ENCODE results near the gene RBCK1.
A peak's percentile ranks its signal among the peaks of the same experiment; 100 is the strongest.

Gene RBCK1

DNA sequence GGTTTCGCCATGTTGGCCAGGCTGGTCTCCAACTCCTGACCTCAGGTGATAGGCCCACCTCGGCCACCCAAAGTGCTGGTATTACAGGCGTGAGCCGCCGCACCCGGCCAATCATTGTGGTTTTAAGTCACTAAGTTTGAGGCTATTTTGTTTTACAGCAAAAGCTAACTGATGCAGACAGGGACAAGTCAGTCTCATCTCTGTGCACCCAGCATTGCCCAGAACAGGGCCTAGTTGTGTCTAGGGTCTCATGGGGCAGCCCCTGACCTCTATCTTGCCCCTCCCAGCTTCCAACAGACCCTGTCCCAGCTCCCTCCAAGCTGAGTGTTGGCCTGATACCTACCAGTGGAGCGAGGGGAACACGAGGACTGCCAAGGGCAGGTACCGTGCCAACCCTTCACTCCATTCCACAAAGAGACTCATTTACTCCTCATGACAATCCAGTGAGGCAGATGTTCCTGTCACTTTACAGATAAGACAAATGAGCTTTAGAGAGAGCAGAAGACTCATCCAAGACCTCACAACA, 8.9 kb upstream of the RBCK1 start:
- no peak for DNase-seq (ENCODE audit: low read depth in 3 of 3)

DNA sequence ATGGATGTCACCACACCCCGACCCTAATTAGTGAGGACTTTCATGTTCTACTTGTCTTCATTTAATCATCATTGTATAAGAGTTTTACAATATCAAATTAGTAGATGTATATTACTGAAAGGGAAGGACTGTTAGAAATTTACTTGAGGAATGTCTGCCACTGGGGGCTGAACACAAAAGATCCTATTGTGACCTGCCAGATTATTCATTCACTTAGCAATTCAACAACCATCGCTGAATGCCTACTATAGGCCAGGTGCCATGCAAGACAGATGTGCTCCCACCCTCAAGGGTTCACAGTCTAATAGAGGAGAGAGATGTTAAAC, 8.0 kb upstream of the RBCK1 start:
- DNase-seq (ENCODE audit: low read depth in 3 of 3) = no peak

DNA sequence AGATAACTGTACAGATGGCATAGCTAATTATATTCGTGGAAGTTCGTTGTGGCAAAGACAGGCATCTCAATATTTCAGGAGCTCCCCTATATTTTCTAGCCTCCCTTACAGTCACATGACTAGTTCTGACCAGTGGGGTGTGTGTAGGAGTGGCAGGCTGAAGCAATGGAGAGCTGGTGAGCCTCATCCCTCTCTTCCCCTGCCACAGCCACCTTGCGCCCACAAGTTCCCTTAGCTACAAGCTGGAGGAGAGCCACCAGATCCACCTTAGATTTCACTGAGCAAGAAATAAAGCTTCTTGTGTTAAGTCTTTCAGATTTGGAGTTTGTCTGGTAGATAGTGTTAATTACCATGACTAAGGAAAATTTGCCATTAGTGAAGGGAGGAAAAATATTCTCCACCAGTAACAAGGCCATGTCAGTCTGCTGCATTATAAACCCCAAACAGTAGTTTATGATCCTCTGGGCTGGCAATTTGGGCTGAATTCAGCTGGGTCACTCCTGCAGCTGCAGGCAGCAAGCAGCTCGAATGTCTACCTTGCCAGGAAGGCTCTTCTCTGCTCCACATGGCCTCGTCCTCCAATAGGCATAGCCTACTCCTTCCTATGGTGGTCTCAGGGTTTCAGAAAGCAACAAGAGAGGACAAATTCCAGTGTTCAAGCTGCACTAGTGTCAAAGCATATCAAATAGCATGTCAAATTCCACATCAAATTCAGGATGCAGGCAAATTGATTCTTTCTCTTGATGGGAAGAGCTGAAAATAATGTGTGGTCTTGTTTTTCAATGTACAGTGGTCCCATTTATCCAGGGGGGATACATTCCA, 7.4 kb upstream of the RBCK1 start:
- no peak for DNase-seq (ENCODE audit: low read depth in 3 of 3)

DNA sequence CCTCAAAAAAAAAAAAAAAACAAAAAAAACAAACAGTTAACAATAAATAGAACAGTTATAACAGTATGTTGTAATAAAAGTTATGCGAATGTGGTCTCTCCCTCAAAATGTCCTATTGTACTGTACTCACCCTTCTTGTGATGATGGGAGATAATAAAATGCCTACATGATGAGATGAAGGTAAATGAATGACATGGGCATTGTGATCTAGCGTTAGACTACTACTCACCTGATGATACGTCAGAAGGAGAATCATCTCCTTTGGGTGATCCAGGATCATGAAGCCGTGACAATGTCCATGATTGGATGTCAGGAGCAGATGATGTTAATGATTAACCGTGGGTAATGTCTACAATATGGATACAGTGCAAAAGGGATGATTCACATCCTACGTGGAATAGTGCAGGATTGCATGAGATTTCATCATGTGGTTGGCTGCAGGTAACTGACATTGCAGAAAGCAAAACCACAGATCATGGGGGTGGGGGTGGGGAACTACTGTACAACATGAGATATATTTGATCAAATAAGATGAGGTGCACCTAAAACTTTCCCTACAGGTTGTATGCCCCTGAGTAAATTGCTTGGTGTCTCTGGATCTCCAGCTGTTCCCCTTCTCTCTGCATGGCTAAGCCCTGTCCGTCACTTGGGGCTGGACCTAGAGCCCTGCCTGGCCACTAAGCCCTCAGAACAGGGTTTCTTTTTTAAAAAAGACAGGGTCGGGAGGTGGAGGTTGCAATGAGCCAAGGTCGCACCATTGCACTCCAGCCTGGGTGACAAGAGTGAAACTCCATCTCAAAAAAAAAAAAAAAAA, 6.2 kb upstream of the RBCK1 start:
- DNase-seq (ENCODE audit: low read depth in 3 of 3) = no peak

DNA sequence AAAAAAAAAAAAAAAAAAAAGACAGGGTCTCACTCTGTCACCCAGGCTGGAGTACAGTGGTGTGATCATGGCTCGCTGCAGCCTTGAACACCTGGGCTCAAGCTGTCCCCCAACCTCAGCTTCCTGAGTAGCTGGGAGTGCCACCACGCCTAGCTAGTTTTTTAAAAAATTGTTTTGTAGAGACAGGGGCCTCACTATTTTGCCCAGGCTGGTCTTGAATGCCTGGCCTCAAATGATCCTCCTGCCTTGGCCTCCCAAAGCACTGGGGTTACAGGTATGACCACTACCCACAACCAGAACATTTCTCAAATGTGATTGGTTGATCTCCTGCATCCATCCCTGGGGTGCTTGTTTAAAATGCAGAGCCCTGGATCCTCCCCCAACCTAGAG, 5.6 kb upstream of the RBCK1 start:
- DNase-seq (ENCODE audit: low read depth in 3 of 3) = no peak

DNA sequence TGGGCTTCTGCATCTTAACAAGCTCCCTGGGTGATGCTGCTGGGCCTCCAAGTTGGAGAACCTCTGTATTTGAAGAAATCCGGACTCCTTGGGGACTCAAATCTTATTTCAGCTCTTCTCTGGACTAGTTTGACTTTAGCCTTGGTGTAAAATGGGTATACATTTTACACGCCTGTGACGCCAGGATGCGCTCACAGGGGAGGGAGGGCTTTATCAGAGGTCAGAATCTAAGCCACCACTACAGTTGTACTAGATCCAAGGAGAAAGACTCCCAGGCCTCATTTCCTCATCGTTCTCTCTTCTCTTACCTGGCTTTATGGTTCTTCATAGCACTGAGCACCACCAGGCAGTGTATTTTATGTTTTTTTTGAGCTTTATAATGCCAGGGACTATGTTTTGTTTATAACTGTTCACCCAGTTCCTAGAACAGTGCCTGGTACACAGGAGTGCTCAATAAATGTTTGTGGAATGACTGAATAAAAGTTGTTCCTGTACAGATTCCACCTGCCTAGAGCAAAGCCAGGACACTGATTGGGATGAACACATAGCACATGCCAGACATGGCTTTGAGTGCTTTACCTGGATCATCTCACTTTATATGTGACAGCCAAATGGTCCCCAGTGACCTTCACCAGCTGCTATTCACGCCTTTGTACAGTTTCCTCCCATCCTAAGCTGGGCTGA, 5.1 kb upstream of the RBCK1 start:
- no peak for DNase-seq (ENCODE audit: low read depth in 3 of 3)

DNA sequence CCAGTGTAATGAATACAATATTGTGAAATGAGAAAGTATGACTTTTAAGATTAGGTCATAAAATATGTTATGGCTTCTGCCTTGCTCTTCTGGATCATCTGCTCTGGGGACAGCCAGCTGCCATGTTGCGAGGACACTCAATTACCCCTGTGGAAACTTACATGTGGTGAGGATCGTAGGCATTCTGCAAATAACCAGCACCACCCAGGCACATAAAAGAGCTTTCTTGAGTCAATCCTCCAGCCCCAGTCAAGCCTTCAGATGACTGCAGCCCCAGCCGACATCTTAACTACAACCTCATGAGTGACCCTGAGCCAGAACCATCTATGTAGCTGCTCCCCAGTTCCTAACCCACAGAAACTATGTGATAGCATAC, 4.5 kb upstream of the RBCK1 start:
- no peak for DNase-seq (ENCODE audit: low read depth in 3 of 3)

DNA sequence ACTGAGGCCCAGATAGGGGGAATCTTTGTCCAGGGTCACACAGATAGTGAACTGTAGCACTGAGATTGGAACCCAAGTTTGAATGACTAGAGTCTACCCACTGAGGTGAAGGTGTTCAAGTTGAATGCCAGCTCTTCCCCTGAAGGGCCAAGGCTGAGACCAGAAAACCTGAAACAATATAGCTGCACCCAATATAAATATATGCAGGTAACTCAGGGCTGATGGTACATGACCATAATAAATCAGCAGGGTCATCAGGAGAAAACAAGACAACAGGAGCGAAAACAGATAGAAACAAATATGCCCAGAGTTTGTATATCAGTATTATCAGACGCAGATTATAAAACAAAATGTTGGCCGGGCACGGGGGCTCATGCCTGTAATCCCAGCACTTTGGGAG, 4.0 kb upstream of the RBCK1 start:
- DNase-seq (ENCODE audit: low read depth in 3 of 3) = no peak

DNA sequence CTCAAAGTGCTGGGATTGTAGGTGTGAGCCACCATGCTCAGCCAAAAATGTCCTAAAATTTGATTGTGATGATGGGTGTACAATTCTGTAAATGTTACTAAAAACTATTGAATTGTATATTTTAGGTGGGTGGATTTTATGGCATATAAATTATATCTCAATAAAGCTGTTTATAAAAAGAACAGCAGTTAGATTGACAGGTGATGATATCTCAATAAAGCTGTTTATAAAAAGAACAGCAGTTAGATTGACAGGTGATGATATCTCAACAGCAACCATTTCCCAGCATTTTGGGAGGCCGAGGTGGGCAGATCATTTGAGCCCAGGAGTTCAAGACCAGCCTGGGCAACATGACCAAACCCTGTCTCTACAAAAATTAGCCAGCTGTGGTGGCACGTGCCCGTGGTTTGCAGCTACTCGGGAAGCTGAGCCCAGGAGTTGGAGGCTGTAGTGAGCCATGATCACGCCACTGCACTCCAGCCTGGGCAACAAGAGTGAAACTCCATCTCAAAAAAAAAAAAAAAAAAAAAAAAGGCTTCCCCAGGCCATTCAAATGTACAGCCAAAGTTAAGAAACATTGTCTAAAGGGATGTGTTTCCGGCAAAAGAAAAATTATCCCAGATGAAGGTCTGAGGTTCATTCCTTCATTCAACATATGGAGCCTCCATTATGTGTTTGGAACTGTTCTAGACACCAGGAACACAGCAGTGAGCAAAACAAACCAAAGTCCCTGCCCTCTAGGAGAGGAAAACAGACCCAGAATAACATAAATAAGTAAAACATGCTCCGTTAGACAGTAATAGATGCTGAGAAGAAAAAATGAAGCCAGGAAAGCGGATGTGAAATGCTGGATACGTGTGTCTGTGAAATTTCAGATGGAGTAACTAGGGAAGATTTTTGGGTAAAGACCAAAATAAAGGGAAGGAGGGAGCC, 1.6 kb upstream of the RBCK1 start:
- no peak for DNase-seq (ENCODE audit: low read depth in 3 of 3)

DNA sequence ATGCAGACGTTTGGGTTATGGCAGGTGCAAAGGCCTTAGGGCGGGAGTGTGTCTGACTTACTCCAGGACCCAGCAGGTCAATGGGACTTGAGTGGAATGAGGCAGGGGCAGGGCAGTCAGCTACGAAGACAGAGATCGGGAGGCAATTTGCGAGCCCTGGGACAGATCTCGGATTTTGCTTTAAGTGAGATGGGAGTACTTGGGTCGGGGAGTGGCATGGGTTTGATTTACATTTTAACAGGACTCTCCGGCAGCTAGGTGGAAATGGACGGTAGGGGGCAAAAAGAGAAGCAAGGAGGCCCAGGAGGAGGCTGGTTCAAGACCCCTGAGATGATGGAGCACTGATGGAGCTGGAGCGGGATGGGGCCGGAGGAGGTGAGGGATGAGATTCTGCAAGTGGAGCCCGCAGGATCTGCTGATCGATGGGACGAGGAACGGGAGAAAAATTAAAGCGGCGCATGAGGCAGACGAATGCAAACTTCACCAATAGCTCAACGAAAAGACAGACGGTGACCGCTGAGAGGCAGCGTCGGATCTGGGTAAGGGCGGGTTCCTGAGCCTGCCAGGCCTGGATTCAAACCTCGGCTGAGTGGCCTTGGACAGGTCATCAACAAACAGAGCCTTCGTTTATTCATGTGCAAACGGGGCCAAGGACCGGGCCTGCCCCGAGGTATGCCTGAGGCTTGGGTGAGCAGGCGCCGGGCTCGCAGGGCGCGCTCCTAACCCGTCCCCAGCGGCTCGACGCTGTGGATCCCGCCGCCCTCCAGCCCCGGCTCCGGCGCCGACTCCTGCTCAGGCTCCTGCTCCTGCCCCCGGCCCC, 756 bp upstream of the RBCK1 start:
- peak; percentile 33 to 69 (median 35) for DNase-seq (ENCODE audit: low read depth in 3 of 3)

DNA sequence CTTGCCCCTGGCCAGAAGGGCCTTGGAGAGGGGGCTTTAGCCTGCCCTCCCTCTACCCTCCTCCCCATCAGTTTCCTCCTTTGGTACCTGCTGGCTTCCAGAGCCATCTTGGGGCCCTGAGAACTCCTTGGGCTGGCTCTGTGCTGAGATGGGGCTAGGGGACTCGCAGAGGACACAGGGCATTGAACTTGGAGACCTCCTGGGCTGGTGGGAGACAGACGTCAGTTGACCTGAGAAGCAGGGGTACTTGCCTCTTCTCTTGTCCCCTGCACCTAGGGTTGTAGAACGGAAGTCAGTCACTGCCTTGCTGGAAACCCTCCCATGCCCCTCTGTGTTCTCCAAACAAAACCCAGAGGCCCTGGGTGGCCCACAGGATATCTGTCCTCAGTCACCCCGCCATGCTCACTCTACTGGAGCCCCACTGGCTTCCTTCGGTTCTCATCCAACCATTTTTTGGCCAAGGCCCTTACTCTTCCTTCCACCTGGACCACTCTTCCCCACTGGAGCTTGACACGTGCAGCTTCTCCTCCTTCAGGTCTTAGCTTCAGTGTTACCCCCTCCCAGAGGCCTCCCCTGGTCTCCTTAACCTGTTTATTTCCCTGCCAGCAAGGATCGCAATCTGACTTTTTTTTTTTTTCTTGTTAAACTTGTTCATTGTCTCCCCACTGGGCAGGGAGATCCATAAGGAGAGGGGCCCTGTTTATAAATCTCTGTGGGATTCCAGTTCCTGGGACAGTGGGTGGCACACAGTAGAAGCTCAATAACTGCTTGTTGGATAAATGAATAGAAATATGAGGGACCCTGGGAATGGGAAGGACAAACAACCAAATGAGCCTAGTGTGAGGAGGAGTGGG, 971 bp downstream of the RBCK1 start:
- DNase-seq (ENCODE audit: low read depth in 3 of 3) = peak in 1 of 3 experiments; percentile 24

DNA sequence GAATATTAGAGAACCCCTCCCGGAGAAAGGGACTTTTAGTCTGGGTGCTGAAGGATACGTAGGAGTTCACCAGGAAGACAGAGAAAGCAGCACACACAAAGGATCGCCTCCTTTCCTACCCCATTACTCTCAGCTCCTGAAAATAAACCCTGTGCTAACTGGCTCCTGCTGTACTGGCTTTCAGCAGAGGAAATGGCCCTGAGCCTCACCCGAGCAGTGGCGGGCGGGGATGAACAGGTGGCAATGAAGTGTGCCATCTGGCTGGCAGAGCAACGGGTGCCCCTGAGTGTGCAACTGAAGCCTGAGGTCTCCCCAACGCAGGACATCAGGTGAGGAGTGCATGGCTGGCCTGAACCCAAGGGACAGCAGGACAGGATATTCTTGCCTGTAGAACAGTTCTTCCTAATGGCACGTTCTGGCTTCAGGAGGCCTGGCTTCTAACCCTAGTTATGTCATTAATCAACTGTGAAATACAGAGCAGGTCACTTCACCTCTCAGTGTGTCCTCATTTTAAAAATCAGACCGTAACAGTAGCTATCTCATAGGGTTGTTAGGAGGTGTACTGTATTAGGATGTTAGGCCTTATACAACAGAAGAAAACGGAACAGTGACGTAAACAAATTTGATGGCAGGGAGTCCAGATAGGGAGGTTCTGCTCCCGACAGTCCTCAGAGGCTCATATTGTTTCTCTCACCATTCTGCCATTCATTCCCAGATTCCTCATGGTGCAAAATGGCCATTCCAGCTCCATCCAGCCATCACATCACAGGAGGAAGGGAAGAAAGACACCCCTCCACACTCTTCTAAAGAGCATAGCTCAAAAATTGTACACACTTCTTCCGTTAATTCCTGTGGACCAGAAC, 1.8 kb downstream of the RBCK1 start:
- DNase-seq (ENCODE audit: low read depth in 3 of 3) = no peak

DNA sequence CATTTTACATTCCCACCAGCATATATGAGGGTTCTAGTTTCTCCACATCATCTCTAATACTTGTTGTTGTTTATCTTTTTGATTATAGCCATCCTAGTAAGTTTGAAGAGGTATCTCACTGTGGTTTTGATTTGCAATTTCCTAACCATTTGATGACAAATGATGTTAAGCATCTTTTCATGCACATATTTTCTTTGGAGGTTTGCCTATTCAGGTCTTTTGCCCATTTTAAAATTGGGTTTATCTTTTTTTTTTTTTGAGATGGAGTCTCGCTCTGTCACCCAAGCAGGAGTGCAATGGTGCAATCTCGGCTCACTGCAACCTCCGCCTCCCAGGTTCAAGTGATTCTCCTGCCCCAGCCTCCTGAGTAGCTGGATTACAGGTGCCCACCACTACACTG, 4.0 kb downstream of the RBCK1 start:
- no peak for DNase-seq (ENCODE audit: low read depth in 3 of 3)

DNA sequence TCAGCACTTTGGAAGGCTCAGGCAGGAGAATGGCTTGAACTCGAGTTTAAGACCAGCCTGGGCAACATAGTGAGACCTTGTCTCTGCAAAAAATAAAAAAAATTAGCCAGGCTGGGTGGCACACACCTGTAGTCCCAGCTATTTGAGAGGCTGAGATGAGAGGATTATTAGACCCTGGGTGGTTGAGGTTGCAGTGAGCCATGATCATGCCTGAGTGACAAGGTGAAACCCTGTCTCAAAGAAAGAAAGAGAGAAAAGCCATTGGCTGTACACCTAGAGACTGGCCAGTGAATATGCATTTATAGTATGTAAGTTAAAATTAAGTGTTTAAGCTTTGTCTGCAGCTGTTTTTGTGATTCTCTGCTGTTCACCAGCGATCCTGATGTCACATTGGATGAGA, 6.1 kb downstream of the RBCK1 start:
- DNase-seq (ENCODE audit: low read depth in 3 of 3) = no peak

DNA sequence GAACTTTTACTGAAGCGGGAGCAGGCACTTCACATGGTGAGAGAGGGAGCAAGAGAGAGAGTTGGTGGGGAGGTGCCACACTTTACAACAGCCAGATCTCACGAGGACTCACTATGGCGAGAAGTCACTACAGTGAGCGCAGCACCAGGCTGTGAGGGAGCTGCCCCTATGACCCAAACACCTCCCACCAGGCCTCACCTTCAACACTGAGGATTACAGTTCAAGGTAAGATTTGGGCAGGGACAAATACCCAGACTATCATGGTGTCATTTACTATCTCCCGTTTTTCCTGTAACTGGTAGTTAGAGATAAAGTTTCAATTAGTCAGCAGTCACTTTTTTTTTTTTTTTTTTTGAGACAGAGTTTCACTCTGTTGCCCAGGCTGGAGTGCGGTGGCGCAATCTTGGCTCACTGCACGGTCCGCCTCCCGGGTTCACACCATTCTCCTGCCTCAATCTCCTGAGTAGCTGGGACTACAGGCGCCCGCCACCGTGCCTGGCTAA, 7.8 kb downstream of the RBCK1 start:
- DNase-seq (ENCODE audit: low read depth in 3 of 3) = no peak

DNA sequence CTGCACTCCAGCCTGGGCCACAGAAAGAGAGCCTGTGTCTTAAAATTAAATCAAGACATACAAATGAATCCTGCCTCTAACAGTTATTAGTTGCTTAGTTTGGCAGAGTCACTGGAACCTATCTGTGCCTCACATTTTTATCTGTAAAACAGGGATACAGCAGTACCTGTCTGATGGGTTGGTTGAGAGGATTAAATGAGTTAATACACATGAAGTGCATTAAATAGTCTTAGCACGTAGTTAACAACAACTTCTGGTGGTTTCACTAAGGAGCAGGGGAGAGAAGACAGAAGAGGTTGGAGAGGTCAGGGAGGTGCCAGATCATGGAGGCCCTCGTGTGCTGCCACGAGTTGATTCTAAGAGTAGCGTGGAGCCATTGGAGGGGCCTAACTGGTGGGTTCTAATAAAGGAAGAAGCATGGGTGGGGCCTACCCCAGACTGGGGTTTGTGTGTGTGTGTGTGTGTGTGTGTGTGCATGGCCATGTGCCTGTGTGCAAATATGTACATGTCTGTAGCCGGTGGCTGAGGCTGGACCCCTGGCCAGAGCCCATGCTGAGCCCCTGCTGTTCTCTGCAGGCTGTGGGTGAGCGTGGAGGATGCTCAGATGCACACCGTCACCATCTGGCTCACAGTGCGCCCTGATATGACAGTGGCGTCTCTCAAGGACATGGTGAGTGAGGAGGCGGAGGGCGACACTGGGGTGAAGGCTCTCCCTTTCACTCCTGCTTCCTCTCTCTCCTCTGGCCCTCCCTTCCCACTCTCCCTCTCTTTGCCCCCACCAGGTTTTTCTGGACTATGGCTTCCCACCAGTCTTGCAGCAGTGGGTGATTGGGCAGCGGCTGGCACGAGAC, 9.1 kb downstream of the RBCK1 start:
- DNase-seq (ENCODE audit: low read depth in 3 of 3) = no peak

DNA sequence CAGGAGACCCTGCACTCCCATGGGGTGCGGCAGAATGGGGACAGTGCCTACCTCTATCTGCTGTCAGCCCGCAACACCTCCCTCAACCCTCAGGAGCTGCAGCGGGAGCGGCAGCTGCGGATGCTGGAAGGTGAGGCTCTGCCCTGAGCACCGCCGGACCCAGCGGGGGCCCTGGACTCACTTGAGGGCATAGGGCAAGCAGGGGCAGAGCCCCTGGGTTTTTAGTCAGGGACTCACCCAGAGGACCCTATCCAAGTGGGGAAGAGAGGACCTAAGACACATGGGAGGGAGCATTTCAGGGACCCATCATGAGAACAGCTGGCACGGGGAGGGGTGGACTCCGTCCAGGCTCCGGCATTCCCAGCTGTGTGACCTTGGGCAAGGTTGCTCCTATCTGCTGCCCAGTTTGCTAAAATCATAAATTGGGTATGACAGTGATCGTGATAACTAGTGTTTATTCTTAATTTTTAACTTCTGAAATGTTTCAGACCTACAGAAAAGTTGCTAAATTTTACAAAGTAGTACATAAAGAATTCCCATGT, 9.8 kb downstream of the RBCK1 start:
- no peak for DNase-seq (ENCODE audit: low read depth in 3 of 3)
